HCT116 (cell line): ENCODE measurements around the gene ZNF804A. TPM values are rescaled to one million over a fixed set of nuclear protein-coding genes. Genes with fewer than 3 reads are reported as not detected.

Source experiments
- ATAC-seq: fragments of 200-7000 bp; cut with Tn5 transposase; 2 replicates; pipeline ENCODE4 v1.9.1; 2020; ENCODE audit warnings: mild to moderate bottlenecking, moderate library complexity
- BruUV-seq: library from RNA; stranded (reverse); fragments of 400-500 nt; replicated peaks from 2 replicates; lab custom pipeline; 2021; lab: Mats Ljungman, UMichigan
- CTCF ChIA-PET: fragments of 300-600 bp; sonication (Branson Sonifier 250); formaldehyde crosslinking; loops from one replicate; lab custom pipeline; 2021; ENCODE audit warnings: antibody characterized with exemption; lab: Charles Lee
- POLR2A ChIA-PET: fragments of 300-600, 350-600 bp; sonication (Branson Sonifier 250); formaldehyde crosslinking; loops from one replicate; lab custom pipeline; 2021; ENCODE audit warnings: antibody characterized with exemption; lab: Charles Lee
- RAD21 ChIA-PET, 2 experiments: fragments of 300-600 bp; sonication (Branson Sonifier 250); formaldehyde crosslinking; loops; one replicate each; lab custom pipeline; 2023; ENCODE audit warnings: low total read pairs in 2 of 2; ENCODE audit not compliant: uncharacterized antibody in 2 of 2, unreplicated experiment in 2 of 2, low non-redundant PET in 1 of 2; lab: Charles Lee
- DNase-seq: peaks from one replicate; pipeline ENCODE4 v3.0.0-alpha.2; 2010; ENCODE audit warnings: low read depth, low spot score
- H2AFZ ChIP-seq: fragments of 200-600 bp; shearing (Covaris generic), sonication (generic); 2 replicates; pipeline ENCODE4 v1.6.1; 2017; ENCODE audit warnings: low read depth, mixed run types, mixed read lengths, antibody characterized with exemption, low read length; ENCODE audit not compliant: poor library complexity, severe bottlenecking
- H3K27ac ChIP-seq: 2 replicates; pipeline ENCODE4 v1.5.1; 2012; ENCODE audit warnings: low read depth, low read length
- H3K27me3 ChIP-seq: fragments of 200-600 bp; sonication (generic); 2 replicates; pipeline ENCODE4 v1.6.1; 2016; ENCODE audit warnings: mixed run types, low read length, mixed read lengths; ENCODE audit not compliant: insufficient read depth
- H3K36me3 ChIP-seq, 2 experiments: fragments of 200-500 bp in 1 of 2; fragments of 200-600 bp in 1 of 2; sonication (Bioruptor generic) in 1 of 2; sonication (generic) in 1 of 2; 2 replicates each; pipeline versions ENCODE4 v1.5.1 to v1.6.1; 2014 to 2016; ENCODE audit warnings: low read length in 2 of 2, inconsistent platforms in 1 of 2, mixed read lengths in 1 of 2, mixed run types in 1 of 2; ENCODE audit not compliant: insufficient read depth in 2 of 2, control insufficient read depth in 1 of 2
- H3K4me1 ChIP-seq, 2 experiments: fragments of 200-600 bp in 1 of 2; sonication (generic) in 1 of 2; 2 replicates each; pipeline versions ENCODE4 v1.5.1 to v1.6.1; 2012 to 2017; ENCODE audit warnings: low read length in 2 of 2, inconsistent platforms in 1 of 2, mild to moderate bottlenecking in 1 of 2, mixed read lengths in 1 of 2, mixed run types in 1 of 2, moderate library complexity in 1 of 2; ENCODE audit not compliant: insufficient read depth in 2 of 2, control insufficient read depth in 1 of 2
- H3K4me2 ChIP-seq: fragments of 200-600 bp; sonication (generic); 2 replicates; pipeline ENCODE4 v1.6.1; 2017; ENCODE audit warnings: mixed run types, low read length, mixed read lengths
- H3K4me3 ChIP-seq, 2 experiments: fragments of 200-600 bp in 1 of 2; sonication (generic) in 1 of 2; replicated peaks in 1 of 2; 2 replicates each; pipeline ENCODE4 v1.5.1; 2011 to 2016; ENCODE audit warnings: low read length in 2 of 2, control low read depth in 1 of 2, low read depth in 1 of 2, mild to moderate bottlenecking in 1 of 2, mixed read lengths in 1 of 2, mixed run types in 1 of 2
- H3K79me2 ChIP-seq: fragments of 200-600 bp; sonication (generic); 2 replicates; pipeline ENCODE4 v1.6.1; 2017; ENCODE audit warnings: mild to moderate bottlenecking, mixed run types, low read length, moderate library complexity, mixed read lengths; ENCODE audit not compliant: insufficient read depth
- H3K9ac ChIP-seq: fragments of 200-600 bp; sonication (generic); 2 replicates; pipeline ENCODE4 v1.6.1; 2016; ENCODE audit warnings: low read length, mixed read lengths
- H3K9me2 ChIP-seq: fragments of 200-600 bp; sonication (generic), shearing (Covaris generic); 2 replicates; pipeline ENCODE4 v1.6.1; 2017; ENCODE audit warnings: mixed run types, mild to moderate bottlenecking, moderate library complexity; ENCODE audit not compliant: insufficient read depth
- H3K9me3 ChIP-seq, 2 experiments: fragments of 200-500 bp in 1 of 2; fragments of 200-600 bp in 1 of 2; sonication (Bioruptor generic) in 1 of 2; sonication (generic) in 1 of 2; 2 replicates each; pipeline ENCODE4 v1.6.1; 2014 to 2017; ENCODE audit warnings: low read length in 2 of 2, mixed read lengths in 2 of 2, inconsistent platforms in 1 of 2, low read depth in 1 of 2, mild to moderate bottlenecking in 1 of 2, mixed run types in 1 of 2, moderate library complexity in 1 of 2; ENCODE audit not compliant: control insufficient read depth in 1 of 2, insufficient read depth in 1 of 2
- H4K20me1 ChIP-seq: fragments of 200-600 bp; sonication (generic), shearing (Covaris generic); 2 replicates; pipeline ENCODE4 v1.6.1; 2017; ENCODE audit warnings: mixed run types, mild to moderate bottlenecking, moderate library complexity; ENCODE audit not compliant: insufficient read depth
- ATF3 ChIP-seq: IDR thresholded peaks from 2 replicates; pipeline ENCODE4 v1.6.1; 2012
- CBX3 ChIP-seq: IDR thresholded peaks from 2 replicates; pipeline ENCODE4 v1.6.1; 2012; ENCODE audit warnings: low read depth
- CEBPB ChIP-seq: IDR thresholded peaks from 2 replicates; pipeline ENCODE4 v1.6.1; 2012; ENCODE audit warnings: low read depth
- EGR1 ChIP-seq: IDR thresholded peaks from 2 replicates; pipeline ENCODE4 v1.6.1; 2012; ENCODE audit warnings: low read depth
- ELF1 ChIP-seq: IDR thresholded peaks from 2 replicates; pipeline ENCODE4 v1.6.1; 2012; ENCODE audit warnings: low read depth, borderline replicate concordance
- FOSL1 ChIP-seq: IDR thresholded peaks from 2 replicates; pipeline ENCODE4 v1.6.1; 2012; ENCODE audit warnings: low read depth
- POLR2AphosphoS5 ChIP-seq: IDR thresholded peaks from 2 replicates; pipeline ENCODE4 v1.6.1; 2011; ENCODE audit warnings: mild to moderate bottlenecking, low read depth, low read length, moderate library complexity
- SIN3A ChIP-seq: IDR thresholded peaks from 2 replicates; pipeline ENCODE4 v1.6.1; 2012; ENCODE audit warnings: low read depth
- YY1 ChIP-seq: IDR thresholded peaks from 2 replicates; pipeline ENCODE4 v1.6.1; 2011; ENCODE audit warnings: low read length, low read depth, moderate library complexity, mild to moderate bottlenecking; ENCODE audit not compliant: insufficient replicate concordance; ENCODE audit errors: extremely low read depth
- ZBTB33 ChIP-seq: IDR thresholded peaks from 2 replicates; pipeline ENCODE4 v1.6.1; 2011; ENCODE audit warnings: mild to moderate bottlenecking, low read length, moderate library complexity; ENCODE audit not compliant: insufficient replicate concordance; ENCODE audit errors: extremely low read depth
- intact Hi-C: fragments of 100-400 bp; cut with micrococcal nuclease; formaldehyde crosslinking; loops from 2 replicates; pipeline ENCODE4 v1.10.0; 2022
- total RNA-seq: library from RNA; stranded (reverse); gene quantifications from one replicate; pipeline ENCODE4 v1.2.1, GENCODE V29; 2021; ENCODE audit not compliant: unreplicated experiment
- TF ChIP-seq, protein P1 (sequence below): IDR thresholded peaks from 2 replicates; pipeline ENCODE4 v1.6.1; 2012; ENCODE audit warnings: low read depth
- TF ChIP-seq, protein P2 (sequence below), 3 experiments: fragments of 200-600 bp in 1 of 3; sonication (generic) in 1 of 3; IDR thresholded peaks in 2 of 3; conservative IDR thresholded peaks in 1 of 3; 2 replicates each; pipeline ENCODE4 v1.5.1; 2012 to 2017; ENCODE audit warnings: low read depth in 2 of 3, low read length in 2 of 3, antibody characterized with exemption in 1 of 3, borderline replicate concordance in 1 of 3, control low read depth in 1 of 3, mild to moderate bottlenecking in 1 of 3, mixed read lengths in 1 of 3, mixed run types in 1 of 3, moderate library complexity in 1 of 3; ENCODE audit not compliant: insufficient read depth in 1 of 3

Gene ZNF804A
- total RNA-seq, 1 experiment from 2014 or later, result 0.61 TPM

DNA sequence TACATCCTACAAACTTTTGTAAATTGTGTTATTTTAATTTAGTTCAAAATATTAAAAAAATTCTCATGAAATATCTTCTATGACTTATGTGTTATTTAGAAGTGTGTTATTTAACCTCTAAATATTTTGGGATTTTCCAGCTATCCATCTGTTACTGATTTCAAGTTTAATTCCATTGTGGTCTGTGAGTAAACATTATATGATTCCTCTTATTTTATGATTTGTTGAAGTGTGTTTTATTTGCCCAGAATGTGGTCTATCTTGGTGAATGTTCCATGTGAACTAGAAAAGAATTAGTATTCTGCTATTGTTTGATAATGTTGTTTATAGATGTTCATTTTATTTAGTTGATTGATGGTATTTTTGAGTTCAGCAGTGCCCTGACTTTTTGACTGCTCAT is 136.0 kb downstream of the ZNF804A start:
- Histone ChIP-seq H3K9me2 (no peaks in the 10 kb centered on the region), H3K79me2 (no peaks in the 10 kb centered on the region), H2AFZ (no peak overlapping the region), H3K27me3 (no peaks in the 10 kb centered on the region), H3K4me1 (no peaks in the 10 kb centered on the region), H3K9ac (no peak overlapping the region), H3K36me3 (no peaks in the 10 kb centered on the region), H3K4me3 (no peak overlapping the region), H3K27ac (no peak overlapping the region), H3K4me2 (no peak overlapping the region), H3K9me3 (no peaks in the 10 kb centered on the region), H4K20me1 (no peaks in the 10 kb centered on the region)
- CTCF ChIA-PET, result no interaction called here
- RAD21 ChIA-PET, result no interaction called here
- no TSS peak for BruUV-seq
- TF ChIP-seq SIN3A (no peak), CEBPB (no peak), POLR2AphosphoS5 (no peak), ATF3 (no peak), ELF1 (no peak), FOSL1 (no peak), EGR1 (no peak), CBX3 (no peak), ZBTB33 (no peak), YY1 (no peak)
- TF ChIP-seq, protein P1, sequence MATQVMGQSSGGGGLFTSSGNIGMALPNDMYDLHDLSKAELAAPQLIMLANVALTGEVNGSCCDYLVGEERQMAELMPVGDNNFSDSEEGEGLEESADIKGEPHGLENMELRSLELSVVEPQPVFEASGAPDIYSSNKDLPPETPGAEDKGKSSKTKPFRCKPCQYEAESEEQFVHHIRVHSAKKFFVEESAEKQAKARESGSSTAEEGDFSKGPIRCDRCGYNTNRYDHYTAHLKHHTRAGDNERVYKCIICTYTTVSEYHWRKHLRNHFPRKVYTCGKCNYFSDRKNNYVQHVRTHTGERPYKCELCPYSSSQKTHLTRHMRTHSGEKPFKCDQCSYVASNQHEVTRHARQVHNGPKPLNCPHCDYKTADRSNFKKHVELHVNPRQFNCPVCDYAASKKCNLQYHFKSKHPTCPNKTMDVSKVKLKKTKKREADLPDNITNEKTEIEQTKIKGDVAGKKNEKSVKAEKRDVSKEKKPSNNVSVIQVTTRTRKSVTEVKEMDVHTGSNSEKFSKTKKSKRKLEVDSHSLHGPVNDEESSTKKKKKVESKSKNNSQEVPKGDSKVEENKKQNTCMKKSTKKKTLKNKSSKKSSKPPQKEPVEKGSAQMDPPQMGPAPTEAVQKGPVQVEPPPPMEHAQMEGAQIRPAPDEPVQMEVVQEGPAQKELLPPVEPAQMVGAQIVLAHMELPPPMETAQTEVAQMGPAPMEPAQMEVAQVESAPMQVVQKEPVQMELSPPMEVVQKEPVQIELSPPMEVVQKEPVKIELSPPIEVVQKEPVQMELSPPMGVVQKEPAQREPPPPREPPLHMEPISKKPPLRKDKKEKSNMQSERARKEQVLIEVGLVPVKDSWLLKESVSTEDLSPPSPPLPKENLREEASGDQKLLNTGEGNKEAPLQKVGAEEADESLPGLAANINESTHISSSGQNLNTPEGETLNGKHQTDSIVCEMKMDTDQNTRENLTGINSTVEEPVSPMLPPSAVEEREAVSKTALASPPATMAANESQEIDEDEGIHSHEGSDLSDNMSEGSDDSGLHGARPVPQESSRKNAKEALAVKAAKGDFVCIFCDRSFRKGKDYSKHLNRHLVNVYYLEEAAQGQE, result no peak
- TF ChIP-seq, protein P2, sequence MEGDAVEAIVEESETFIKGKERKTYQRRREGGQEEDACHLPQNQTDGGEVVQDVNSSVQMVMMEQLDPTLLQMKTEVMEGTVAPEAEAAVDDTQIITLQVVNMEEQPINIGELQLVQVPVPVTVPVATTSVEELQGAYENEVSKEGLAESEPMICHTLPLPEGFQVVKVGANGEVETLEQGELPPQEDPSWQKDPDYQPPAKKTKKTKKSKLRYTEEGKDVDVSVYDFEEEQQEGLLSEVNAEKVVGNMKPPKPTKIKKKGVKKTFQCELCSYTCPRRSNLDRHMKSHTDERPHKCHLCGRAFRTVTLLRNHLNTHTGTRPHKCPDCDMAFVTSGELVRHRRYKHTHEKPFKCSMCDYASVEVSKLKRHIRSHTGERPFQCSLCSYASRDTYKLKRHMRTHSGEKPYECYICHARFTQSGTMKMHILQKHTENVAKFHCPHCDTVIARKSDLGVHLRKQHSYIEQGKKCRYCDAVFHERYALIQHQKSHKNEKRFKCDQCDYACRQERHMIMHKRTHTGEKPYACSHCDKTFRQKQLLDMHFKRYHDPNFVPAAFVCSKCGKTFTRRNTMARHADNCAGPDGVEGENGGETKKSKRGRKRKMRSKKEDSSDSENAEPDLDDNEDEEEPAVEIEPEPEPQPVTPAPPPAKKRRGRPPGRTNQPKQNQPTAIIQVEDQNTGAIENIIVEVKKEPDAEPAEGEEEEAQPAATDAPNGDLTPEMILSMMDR (IDR thresholded peaks at IDR 0.05 in 2 of 3, conservative IDR thresholded peaks at IDR 0.05 in 1 of 3; ENCODE audit: borderline replicate concordance in 1 of 3, insufficient read depth in 1 of 3, low read depth in 2 of 3, low read length in 2 of 3), result no peak
- POLR2A ChIA-PET, result no interaction called here
- DNase-seq (no peak), ATAC-seq (no peak)
- intact Hi-C loops, result no loop called here
